Activated T-cell treated with anti-CD3 and anti-CD28 coated beads for 1 hour (primary cell): ENCODE measurements around the gene CDC42SE1.

Experiments used
- DNase-seq: peaks from one replicate; pipeline ENCODE4 v3.0.0-alpha.2; 2020; ENCODE audit warnings: low read depth

Gene CDC42SE1

GRCh38 chr1:151008244-151009205, 50.9 kb downstream of the CDC42SE1 start, which contains the start of gene PRUNE1:
TSS of gene PRUNE1 (plus strand) at chr1:151008449. CDS start at chr1:151008633, 184 bp downstream.
- peak; percentile 94 for DNase-seq

DNA sequence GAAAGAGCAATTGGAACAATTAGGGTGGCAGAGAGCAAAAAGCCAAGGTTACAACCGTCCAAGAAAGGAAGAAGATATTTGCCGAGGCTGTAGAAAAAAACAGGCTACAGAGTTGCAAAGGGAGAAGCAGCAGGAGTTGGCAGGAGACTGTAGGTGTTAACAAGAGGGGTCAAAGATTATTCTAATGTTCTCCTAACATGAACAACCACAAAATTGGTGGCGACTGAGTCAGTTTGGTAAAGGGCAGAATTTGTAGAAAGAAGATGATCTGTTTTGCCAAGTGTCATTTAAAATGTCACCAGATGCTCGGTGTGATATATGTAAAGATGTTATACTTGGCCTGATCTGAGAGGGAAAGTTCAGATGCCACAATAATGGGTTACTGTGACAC, 51.6 kb downstream of the CDC42SE1 start:
- no peak for DNase-seq

DNA sequence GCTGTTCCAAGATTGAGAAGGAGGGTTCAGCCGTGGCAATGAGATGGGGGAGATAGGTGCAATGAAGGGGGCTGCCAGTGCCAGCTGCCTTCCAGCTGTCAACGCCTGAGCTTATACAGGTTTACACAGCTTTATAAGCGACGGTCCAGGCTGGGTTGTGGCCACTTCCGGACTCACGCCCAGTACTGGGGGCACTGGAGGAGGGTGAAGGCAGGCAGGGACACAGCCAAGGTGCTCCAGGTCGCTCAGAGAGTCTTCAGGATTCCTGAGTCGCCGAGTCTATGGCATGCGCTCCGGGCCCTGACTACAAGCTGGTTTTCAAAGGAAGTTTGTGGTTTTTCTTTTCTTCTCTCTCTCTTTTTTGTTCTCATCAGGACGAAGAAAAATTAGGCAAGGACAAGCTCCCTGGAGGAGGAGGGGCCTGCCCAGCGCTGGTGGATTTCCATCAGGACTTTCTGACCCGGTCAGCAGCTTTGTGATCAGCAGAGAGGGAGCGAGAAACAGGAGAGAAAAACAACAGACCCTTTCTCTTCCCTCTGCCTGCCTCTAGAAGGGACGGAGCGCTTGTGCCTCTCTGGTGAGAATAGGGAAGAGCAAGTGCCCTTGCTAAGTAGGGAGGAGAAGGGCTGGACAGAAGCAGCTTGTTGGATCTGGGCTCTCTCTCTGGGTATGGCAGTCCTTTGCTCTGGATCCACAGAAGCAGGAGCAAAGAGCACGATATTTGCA, 52.9 kb downstream of the CDC42SE1 start, which contains the start of gene MINDY1:
MINDY1 (minus strand) TSS at position 576 of the 726 bp plus-strand sequence. CDS start 4,285 bp downstream, outside the sequence.
- no peak for DNase-seq

DNA sequence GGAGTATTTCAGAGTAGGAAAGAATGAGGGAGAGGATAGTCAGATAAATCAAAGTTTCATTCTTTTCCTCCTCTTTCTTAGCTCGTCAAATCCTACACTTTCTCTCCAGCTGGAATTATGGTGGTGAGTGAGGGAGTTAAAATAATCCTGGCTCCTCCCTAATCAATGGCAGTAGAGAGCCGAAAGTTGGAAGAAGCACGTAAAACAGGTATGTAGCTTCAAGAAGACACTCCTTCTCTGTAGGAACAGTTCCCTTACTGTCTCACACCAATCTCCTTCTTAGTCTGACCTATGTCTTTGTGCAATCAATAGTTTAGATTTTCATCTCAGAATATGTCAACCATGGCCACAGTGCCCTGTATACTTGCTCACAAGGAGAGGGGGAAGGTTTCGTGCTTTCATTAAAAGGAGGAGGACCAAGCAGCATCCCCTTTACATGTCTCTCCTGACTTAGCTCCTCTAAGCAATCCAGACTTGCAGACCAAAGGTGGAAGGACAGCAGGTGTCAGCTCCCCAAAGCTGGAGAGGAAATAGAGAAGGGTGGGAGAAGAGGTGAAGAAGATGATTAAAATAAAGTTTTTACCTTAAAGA, 53.6 kb downstream of the CDC42SE1 start:
- DNase-seq: no peak

GRCh38 chr1:151003180-151003579, 56.2 kb downstream of the CDC42SE1 start:
- DNase-seq: no peak

DNA sequence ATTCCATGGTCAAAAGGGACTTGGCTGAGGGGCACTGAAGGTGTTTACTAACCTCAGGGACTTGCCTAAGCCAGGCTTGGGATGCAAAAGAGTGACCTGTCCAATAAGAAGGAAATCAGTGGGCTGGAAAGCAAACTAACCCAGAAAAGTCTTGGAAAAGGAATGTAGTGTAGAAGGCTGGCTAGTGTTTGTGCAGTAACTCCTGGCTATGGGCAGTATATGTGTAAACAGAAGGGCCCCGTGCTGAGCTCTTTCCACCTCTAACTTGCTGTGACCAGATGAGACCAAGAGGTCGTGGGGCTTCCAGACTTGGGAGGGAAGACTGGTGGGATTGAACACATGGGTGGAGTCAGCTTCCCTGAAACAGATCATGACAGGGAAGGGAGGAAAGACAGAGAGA, 56.8 kb downstream of the CDC42SE1 start:
- no peak for DNase-seq

DNA sequence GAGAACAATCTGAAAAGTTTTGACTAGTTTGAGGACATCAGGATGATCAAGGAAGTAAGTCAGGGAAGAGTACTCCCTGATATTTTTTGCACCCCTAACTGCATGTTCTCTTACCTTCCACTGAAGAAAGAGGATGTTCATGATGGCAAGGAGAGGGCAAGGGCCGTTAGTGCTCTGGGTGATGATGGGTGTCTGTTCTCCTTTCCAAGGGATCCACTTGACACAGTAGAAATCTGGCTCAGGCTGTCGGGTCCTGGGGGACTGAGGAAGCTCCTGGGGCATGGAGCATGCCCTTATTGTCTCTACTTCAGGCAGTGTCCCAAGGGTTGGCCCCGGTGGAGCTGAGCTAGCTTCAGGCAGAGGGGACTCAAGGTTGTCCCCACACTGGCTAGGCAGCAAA, 57.4 kb downstream of the CDC42SE1 start:
- no peak for DNase-seq

GRCh38 chr1:151001602-151002001, 57.8 kb downstream of the CDC42SE1 start:
- no peak for DNase-seq
